Measurements from ENCODE around the gene CLCA2.

CLCA2 gene

GRCh38 chr1:86409416-86410021, 14.5 kb upstream of the CLCA2 start:
- TF ChIP-seq CTCF (conservative IDR thresholded peaks at IDR 0.05; ENCODE audit: control insufficient read depth, insufficient read depth, low read depth, low read length), result no peak
- H3K4me3 ChIP-seq (ENCODE audit: control insufficient read depth, low read depth, low read length), result no peak overlapping the region
- DNase-seq (ENCODE audit: low read depth), result peak; percentile 31

GRCh38 chr1:86410879-86411278, 13.1 kb upstream of the CLCA2 start:
- no peak overlapping the region for H3K4me3 ChIP-seq (ENCODE audit: control insufficient read depth, low read depth, low read length)
- TF ChIP-seq CTCF (conservative IDR thresholded peaks at IDR 0.05; ENCODE audit: control insufficient read depth, insufficient read depth, low read depth, low read length), result no peak
- no peak for DNase-seq (ENCODE audit: low read depth)

GRCh38 chr1:86416343-86416742, 7.6 kb upstream of the CLCA2 start:
- no peak for TF ChIP-seq CTCF (conservative IDR thresholded peaks at IDR 0.05; ENCODE audit: control insufficient read depth, insufficient read depth, low read depth, low read length)
- no peak overlapping the region for H3K4me3 ChIP-seq (ENCODE audit: control insufficient read depth, low read depth, low read length)
- DNase-seq (ENCODE audit: low read depth), result no peak

GRCh38 chr1:86419277-86419903, 4.6 kb upstream of the CLCA2 start:
- TF ChIP-seq CTCF (conservative IDR thresholded peaks at IDR 0.05; ENCODE audit: control insufficient read depth, insufficient read depth, low read depth, low read length), result peak; percentile 65
- DNase-seq (ENCODE audit: low read depth), result peak; percentile 41
- H3K4me3 ChIP-seq (ENCODE audit: control insufficient read depth, low read depth, low read length), result no peak overlapping the region

GRCh38 chr1:86421601-86422280, 2.2 kb upstream of the CLCA2 start:
- no peak overlapping the region for H3K4me3 ChIP-seq (ENCODE audit: control insufficient read depth, low read depth, low read length)
- no peak for TF ChIP-seq CTCF (conservative IDR thresholded peaks at IDR 0.05; ENCODE audit: control insufficient read depth, insufficient read depth, low read depth, low read length)
- peak; percentile 38 for DNase-seq (ENCODE audit: low read depth)

- no peak overlapping the region for H3K4me3 ChIP-seq (ENCODE audit: control insufficient read depth, low read depth, low read length)
- DNase-seq (ENCODE audit: low read depth), result no peak
- TF ChIP-seq CTCF (conservative IDR thresholded peaks at IDR 0.05; ENCODE audit: control insufficient read depth, insufficient read depth, low read depth, low read length), result no peak
Measured at GRCh38 chr1:86423473-86423872, 498 bp upstream of the CLCA2 start.
